Muscle layer of duodenum (tissue), 2 donors: ENCODE data around the gene USHBP1.
A peak's percentile ranks its signal among the peaks of the same experiment; 100 is the strongest.
"Not testable (repeated sequence)": the region's sequence is repeated elsewhere in the genome, so short reads cannot be mapped to it uniquely, and the experiment has no call there.

ENCODE experiments used
- H3K27ac ChIP-seq: one replicate; pipeline ENCODE4 v1.7.0; 2013; ENCODE audit warnings: mild to moderate bottlenecking, low read length
- H3K27me3 ChIP-seq: one replicate; pipeline ENCODE4 v1.7.0; 2013; ENCODE audit warnings: low read depth, mild to moderate bottlenecking, control low read depth, low read length
- H3K36me3 ChIP-seq, 2 donors: one replicate each; pipeline ENCODE4 v1.7.0; 2013; ENCODE audit warnings: low read length in 2 of 2, control low read depth in 1 of 2, mild to moderate bottlenecking in 1 of 2; ENCODE audit not compliant: insufficient read depth in 2 of 2, control insufficient read depth in 1 of 2
- H3K4me1 ChIP-seq, 2 donors: one replicate each; pipeline ENCODE4 v1.7.0; 2013; ENCODE audit warnings: low read length in 2 of 2, mild to moderate bottlenecking in 2 of 2, control low read depth in 1 of 2, moderate library complexity in 1 of 2; ENCODE audit not compliant: insufficient read depth in 2 of 2, control insufficient read depth in 1 of 2
- H3K4me3 ChIP-seq, 2 donors: one replicate each; pipeline ENCODE4 v1.7.0; 2013; ENCODE audit warnings: low read length in 2 of 2, low read depth in 1 of 2, mild to moderate bottlenecking in 1 of 2
- H3K9me3 ChIP-seq, 2 donors: one replicate each; pipeline ENCODE4 v1.7.0; 2013; ENCODE audit warnings: low read length in 2 of 2, control low read depth in 1 of 2, mild to moderate bottlenecking in 1 of 2; ENCODE audit not compliant: control insufficient read depth in 1 of 2
- donor health status: healthy.

The USHBP1 gene

GRCh38 chr19:17275441-17276175 lies 11.1 kb upstream of the USHBP1 start:
- no peaks in the 10 kb centered on the region for H3K4me1 ChIP-seq
- no peaks in the 10 kb centered on the region for H3K9me3 ChIP-seq
- H3K27ac ChIP-seq, result no peak overlapping the region
- H3K27me3 ChIP-seq, result no peaks in the 10 kb centered on the region
- H3K4me3 ChIP-seq, result no peak overlapping the region
- H3K36me3 ChIP-seq, result peaks cover 26 to 63% of the 10 kb centered on the region in 2 donors

- H3K4me3 ChIP-seq, H3K27ac ChIP-seq, H3K4me1 ChIP-seq, H3K9me3 ChIP-seq, H3K27me3 ChIP-seq: not testable (repeated sequence)
- peaks cover 26 to 67% of the 10 kb centered on the region in 2 donors for H3K36me3 ChIP-seq
These were observed 10.3 kb upstream of the USHBP1 start for GRCh38 chr19:17274892-17275291.

DNA sequence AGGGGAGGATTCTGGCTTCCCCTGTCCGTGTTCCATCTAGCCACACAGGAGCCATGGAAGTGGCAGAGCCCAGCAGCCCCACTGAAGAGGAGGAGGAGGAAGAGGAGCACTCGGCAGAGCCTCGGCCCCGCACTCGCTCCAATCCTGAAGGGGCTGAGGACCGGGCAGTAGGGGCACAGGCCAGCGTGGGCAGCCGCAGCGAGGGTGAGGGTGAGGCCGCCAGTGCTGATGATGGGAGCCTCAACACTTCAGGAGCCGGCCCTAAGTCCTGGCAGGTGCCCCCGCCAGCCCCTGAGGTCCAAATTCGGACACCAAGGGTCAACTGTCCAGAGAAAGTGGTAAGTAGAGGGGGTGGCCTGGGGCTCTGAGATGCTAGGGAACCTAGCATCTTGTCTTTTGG lies 4.2 kb upstream of the USHBP1 start:
- H3K27me3 ChIP-seq, result no peaks in the 10 kb centered on the region
- peaks cover 5 to 30% of the 10 kb centered on the region in 2 donors for H3K36me3 ChIP-seq
- H3K4me1 ChIP-seq, result peaks cover 6 to 13% of the 10 kb centered on the region in 2 donors
- H3K4me3 ChIP-seq, result no peak overlapping the region
- H3K27ac ChIP-seq, result no peak overlapping the region
- no peaks in the 10 kb centered on the region for H3K9me3 ChIP-seq

DNA sequence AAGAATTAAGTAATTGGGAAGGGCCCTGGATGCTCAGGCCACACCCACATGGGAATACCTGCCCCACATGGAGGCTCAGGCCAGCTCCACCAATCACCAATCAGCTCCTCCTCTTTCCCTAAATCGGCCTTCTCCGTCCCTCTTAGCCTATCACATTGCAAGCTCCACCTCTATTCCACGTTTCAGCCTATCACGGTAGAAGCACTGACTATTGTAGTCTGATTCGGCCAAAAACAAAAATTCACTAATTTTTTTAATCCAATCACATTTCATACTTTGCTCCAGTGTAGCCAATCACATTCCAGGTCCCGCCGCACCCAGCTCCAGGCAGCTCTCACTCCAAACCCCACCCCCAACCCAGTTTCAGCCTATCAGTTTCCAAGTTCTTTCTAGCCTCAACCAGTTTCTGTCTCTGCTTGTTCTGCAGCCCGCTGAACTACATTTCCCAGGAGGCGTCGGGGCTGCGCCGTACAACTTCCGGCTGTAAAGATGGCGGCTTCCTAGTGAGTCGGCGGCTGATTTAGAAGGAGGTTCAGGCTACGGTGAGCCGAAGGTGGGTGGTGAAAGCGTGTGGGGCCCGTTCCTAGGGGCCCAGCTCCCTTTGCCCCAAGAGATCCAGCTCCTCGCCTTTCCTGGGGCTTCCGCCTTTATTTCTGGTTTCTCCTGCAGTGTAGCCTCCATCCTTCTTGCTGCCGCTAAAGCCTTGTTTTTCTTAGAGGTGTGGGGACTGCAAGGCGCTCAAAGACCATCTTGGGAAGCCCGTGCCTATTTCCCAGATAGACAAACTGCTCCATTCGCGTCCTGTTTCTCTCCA lies 2.6 kb upstream of the USHBP1 start, which contains the start of gene BABAM1:
Gene BABAM1, plus strand, starts transcription at position 469 of the 814 bp plus-strand sequence. CDS start 1,364 bp downstream, outside the sequence.
- Histone ChIP-seq H3K9me3 (no peaks in the 10 kb centered on the region), H3K4me3 (peak within 1 kb of the TSS; percentile 99 to 100), H3K27me3 (no peaks in the 10 kb centered on the region), H3K27ac (peak within 1 kb of the TSS; percentile 91), H3K36me3 (peaks cover 5 to 21% of the 10 kb centered on the region in 2 donors), H3K4me1 (peaks cover 6 to 13% of the 10 kb centered on the region in 2 donors)

DNA sequence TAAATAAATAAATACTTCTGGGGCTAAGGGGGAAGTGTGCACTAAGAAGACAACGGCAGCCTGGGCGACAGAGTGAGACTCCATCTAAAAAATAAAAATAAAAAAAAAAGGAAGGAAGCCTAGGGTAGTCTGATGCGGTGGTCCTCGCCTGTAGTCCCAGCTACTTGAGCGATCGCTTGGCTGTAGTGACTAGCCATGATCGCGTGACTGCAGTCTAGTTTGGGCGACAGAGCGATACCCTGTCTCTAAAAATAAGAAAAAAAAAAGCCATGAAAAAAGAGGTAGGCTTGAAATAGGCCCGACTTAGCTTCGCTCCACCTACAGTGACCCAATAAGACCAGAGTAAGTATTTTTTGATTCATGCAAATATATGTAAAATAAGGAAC lies 2.0 kb upstream of the USHBP1 start:
- H3K4me3 ChIP-seq, result no peak overlapping the region

DNA sequence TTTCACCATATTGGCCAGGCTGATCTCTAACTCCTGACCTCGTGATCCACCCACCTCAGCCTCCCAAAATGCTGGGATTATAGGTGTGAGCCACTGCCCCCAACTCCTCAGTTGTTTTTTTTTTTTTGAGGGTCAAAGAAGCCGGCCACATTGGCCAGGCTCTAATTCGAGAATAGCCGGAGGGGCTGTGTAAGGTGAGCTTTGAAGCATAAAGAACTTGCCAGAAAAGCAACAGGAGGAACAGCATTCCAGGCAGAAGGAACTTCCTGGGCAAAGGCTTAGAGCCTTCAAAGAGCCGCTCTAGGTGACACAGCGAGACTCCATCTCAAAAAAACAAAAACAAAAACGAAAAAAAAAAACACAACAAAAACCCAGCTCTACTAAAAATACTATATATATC lies 1.5 kb upstream of the USHBP1 start:
- Histone ChIP-seq H3K4me1 (peaks cover 6 to 13% of the 10 kb centered on the region in 2 donors), H3K27me3 (no peaks in the 10 kb centered on the region), H3K36me3 (peaks cover 0 to 14% of the 10 kb centered on the region in 2 donors), H3K4me3 (no peak overlapping the region), H3K9me3 (no peaks in the 10 kb centered on the region), H3K27ac (no peak overlapping the region)

More for the DNA sequence above, 2.0 kb upstream of the USHBP1 start:
- H3K36me3 ChIP-seq, result peaks cover 5 to 19% of the 10 kb centered on the region in 2 donors
- H3K27ac ChIP-seq, result no peak overlapping the region
- no peaks in the 10 kb centered on the region for H3K27me3 ChIP-seq
- no peaks in the 10 kb centered on the region for H3K9me3 ChIP-seq
- H3K4me1 ChIP-seq, result peaks cover 6 to 13% of the 10 kb centered on the region in 2 donors

- Histone ChIP-seq H3K9me3 (peaks cover 0 to 8% of the 10 kb centered on the region in 2 donors), H3K4me1 (peaks cover 6 to 13% of the 10 kb centered on the region in 2 donors), H3K27ac (peak overlapping the region; percentile 33), H3K36me3 (peaks cover 0 to 3% of the 10 kb centered on the region in 2 donors), H3K4me3 (peak overlapping the region; percentile 12 to 45), H3K27me3 (no peaks in the 10 kb centered on the region)
These were observed 569 bp downstream of the USHBP1 start for GRCh38 chr19:17263712-17264640.

DNA sequence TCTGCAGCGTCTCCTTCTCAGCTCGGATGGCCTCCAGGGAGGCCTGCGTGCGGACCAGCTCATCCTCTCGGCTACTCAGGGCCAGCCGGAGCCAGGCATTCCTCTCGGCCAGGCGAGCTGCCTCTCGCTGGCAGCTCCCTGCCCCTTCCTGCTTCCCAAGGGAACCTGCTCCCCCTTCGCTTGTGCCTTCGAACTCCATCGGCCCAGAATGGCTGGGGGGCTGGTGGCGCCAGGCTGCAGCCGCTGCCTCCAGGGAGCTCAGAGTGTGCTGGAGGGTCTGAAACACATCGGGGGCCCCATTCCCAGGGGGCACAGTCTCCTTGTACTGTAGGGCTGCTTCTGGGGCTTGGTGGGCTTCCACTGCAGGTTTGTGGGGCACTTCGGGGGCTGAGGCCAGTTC lies 2.0 kb downstream of the USHBP1 start:
- Histone ChIP-seq H3K9me3 (peaks cover 0 to 8% of the 10 kb centered on the region in 2 donors), H3K36me3 (no peaks in the 10 kb centered on the region), H3K4me1 (peaks cover 0 to under 1% of the 10 kb centered on the region in 2 donors), H3K27me3 (no peaks in the 10 kb centered on the region), H3K4me3 (no peak overlapping the region), H3K27ac (no peak overlapping the region)

GRCh38 chr19:17260842-17261325 lies 3.7 kb downstream of the USHBP1 start:
- H3K4me3 ChIP-seq, result no peak overlapping the region
- no peaks in the 10 kb centered on the region for H3K27me3 ChIP-seq
- H3K9me3 ChIP-seq, result peaks cover 0 to 8% of the 10 kb centered on the region in 2 donors
- no peaks in the 10 kb centered on the region for H3K4me1 ChIP-seq
- H3K27ac ChIP-seq, result no peak overlapping the region
- no peaks in the 10 kb centered on the region for H3K36me3 ChIP-seq

- H3K36me3 ChIP-seq, result no peaks in the 10 kb centered on the region
- peaks cover 0 to 8% of the 10 kb centered on the region in 2 donors for H3K9me3 ChIP-seq
- no peaks in the 10 kb centered on the region for H3K4me1 ChIP-seq
- H3K27ac ChIP-seq, result no peak overlapping the region
- no peaks in the 10 kb centered on the region for H3K27me3 ChIP-seq
- H3K4me3 ChIP-seq, result no peak overlapping the region
These were observed 4.6 kb downstream of the USHBP1 start for GRCh38 chr19:17259934-17260333.
